BJ (cell line): Measurements from ENCODE around the gene XRCC4. TPM values are rescaled to one million over a fixed set of nuclear protein-coding genes. Genes with fewer than 3 reads are reported as not detected.

Experiments used
- CTCF ChIA-PET: fragments of 350-600 bp; formaldehyde crosslinking; extraction: SDS; loops from one replicate; lab custom pipeline; 2021; ENCODE audit warnings: antibody characterized with exemption, inconsistent platforms; lab: Yijun Ruan, JAX
- POLR2A ChIA-PET: fragments of 300-600 bp; sonication (Branson Sonifier 250); formaldehyde crosslinking; extraction: SDS; loops from one replicate; lab custom pipeline; 2021; ENCODE audit warnings: antibody characterized with exemption; lab: Charles Lee
- DNase-seq: peaks from one replicate; pipeline ENCODE4 v3.0.0-alpha.2; 2011; ENCODE audit warnings: low read depth
- H3K27me3 ChIP-seq: 2 replicates; pipeline ENCODE4 v1.6.0; 2011; ENCODE audit warnings: low read length; ENCODE audit not compliant: control insufficient read depth, insufficient read depth
- H3K36me3 ChIP-seq: 2 replicates; pipeline ENCODE4 v1.5.1; 2011; ENCODE audit warnings: low read length; ENCODE audit not compliant: control insufficient read depth, insufficient read depth
- H3K4me3 ChIP-seq: 2 replicates; pipeline ENCODE4 v1.5.1; 2011; ENCODE audit warnings: low read depth, mild to moderate bottlenecking, control low read depth, low read length
- CTCF ChIP-seq: IDR thresholded peaks from 2 replicates; pipeline ENCODE4 v1.5.1; 2011; ENCODE audit warnings: low read depth, mild to moderate bottlenecking, control low read depth, inconsistent platforms, low read length, moderate library complexity; ENCODE audit not compliant: insufficient read depth
- polyA plus RNA-seq: library from polyadenylated mRNA; depleted of rRNA; stranded (reverse); fragments of >200 nt; gene quantifications from 2 replicates; pipeline ENCODE4 v1.2.3, GENCODE V29; 2011

Gene XRCC4
- polyA plus RNA-seq, 1 experiment = 1.6 TPM

- Histone ChIP-seq H3K4me3 (no peak overlapping the region), H3K36me3 (no peaks in the 10 kb centered on the region), H3K27me3 (no peaks in the 10 kb centered on the region)
- ChIA-PET POLR2A (no interaction called here), CTCF (no interaction called here)
- DNase-seq = no peak
- no peak for TF ChIP-seq CTCF
Observed at GRCh38 chr5:83199126-83199525, 121.8 kb downstream of the XRCC4 start.

- Histone ChIP-seq H3K36me3 (no peaks in the 10 kb centered on the region), H3K27me3 (no peaks in the 10 kb centered on the region), H3K4me3 (no peak overlapping the region)
- ChIA-PET CTCF (no interaction called here), POLR2A (no interaction called here)
- DNase-seq = no peak
- TF ChIP-seq CTCF = no peak
Observed at GRCh38 chr5:83204651-83205050, 127.3 kb downstream of the XRCC4 start.

- no peak for TF ChIP-seq CTCF
- CTCF ChIA-PET = no interaction called here
- POLR2A ChIA-PET = interaction anchor here (0.6 kb wide), 1 partner anchor 16 kb away, joined by 7 read pairs; no protein-coding TSS in a partner anchor
- no peaks in the 10 kb centered on the region for H3K36me3 ChIP-seq
- H3K27me3 ChIP-seq = no peaks in the 10 kb centered on the region
- no peak for DNase-seq
- no peak overlapping the region for H3K4me3 ChIP-seq
Observed at GRCh38 chr5:83209963-83210362, 132.6 kb downstream of the XRCC4 start.

GRCh38 chr5:83219077-83219476 is 141.7 kb downstream of the XRCC4 start:
- Histone ChIP-seq H3K36me3 (no peaks in the 10 kb centered on the region), H3K27me3 (no peaks in the 10 kb centered on the region), H3K4me3 (no peak overlapping the region)
- ChIA-PET CTCF (no interaction called here), POLR2A (no interaction called here)
- no peak for DNase-seq
- TF ChIP-seq CTCF = no peak

- TF ChIP-seq CTCF = no peak
- no peaks in the 10 kb centered on the region for H3K27me3 ChIP-seq
- POLR2A ChIA-PET = no interaction called here
- no peak for DNase-seq
- no peaks in the 10 kb centered on the region for H3K36me3 ChIP-seq
- no peak overlapping the region for H3K4me3 ChIP-seq
- CTCF ChIA-PET = no interaction called here
Observed at GRCh38 chr5:83219495-83219894, 142.1 kb downstream of the XRCC4 start.
